GM12878 (cell line): Measurements from ENCODE around the gene ZMIZ1. TPM values are rescaled to one million over a fixed set of nuclear protein-coding genes. Genes with fewer than 3 reads are reported as not detected.
A peak's percentile ranks its signal among the peaks of the same experiment; 100 is the strongest.

Source experiments
- BACH1 ChIP-seq: fragments of 450-650 bp; IDR thresholded peaks from 2 replicates; pipeline ENCODE4 v1.6.1; 2017; ENCODE audit warnings: mild to moderate bottlenecking, borderline replicate concordance
- CBX3 ChIP-seq: fragments of 200-600 bp; sonication (generic); IDR thresholded peaks from 2 replicates; pipeline ENCODE4 v1.6.1; 2016; ENCODE audit warnings: low read depth, borderline replicate concordance
- CBX5 ChIP-seq: sonication (generic); IDR thresholded peaks from 2 replicates; pipeline ENCODE4 v1.6.1; 2016; ENCODE audit warnings: low read depth, moderate library complexity, mild to moderate bottlenecking, inconsistent platforms
- CREM ChIP-seq: IDR thresholded peaks from 2 replicates; pipeline ENCODE4 v1.6.1; 2014; ENCODE audit warnings: antibody characterized with exemption, low read depth
- KDM1A ChIP-seq: fragments of 200-600 bp; sonication (generic); IDR thresholded peaks from 2 replicates; pipeline ENCODE4 v1.6.1; 2016; ENCODE audit warnings: borderline replicate concordance
- MTA3 ChIP-seq: IDR thresholded peaks from 2 replicates; pipeline ENCODE4 v1.6.1; 2012; ENCODE audit warnings: low read length, inconsistent platforms, borderline replicate concordance
- NR2F1 ChIP-seq: fragments of 450-650 bp; conservative IDR thresholded peaks from 2 replicates; pipeline ENCODE4 v1.6.1; 2017; ENCODE audit warnings: mild to moderate bottlenecking
- NRF1 ChIP-seq: conservative IDR thresholded peaks from 2 replicates; pipeline ENCODE4 v1.6.1; 2011; ENCODE audit warnings: mild to moderate bottlenecking, low read depth, low read length, improper control_type of control experiment
- POLR2A ChIP-seq: IDR thresholded peaks from 2 replicates; pipeline ENCODE4 v1.6.1; 2011; ENCODE audit warnings: low read depth, mild to moderate bottlenecking, low read length
- SMAD1 ChIP-seq: fragments of 450-650 bp; IDR thresholded peaks from 2 replicates; pipeline ENCODE4 v1.6.1; 2018; ENCODE audit warnings: mild to moderate bottlenecking, low read depth; ENCODE audit not compliant: partially characterized antibody
- SMAD5 ChIP-seq: IDR thresholded peaks from 2 replicates; pipeline ENCODE4 v1.6.1; 2016; ENCODE audit warnings: antibody characterized with exemption, low read depth
- STAT1 ChIP-seq: fragments of 450-650 bp; conservative IDR thresholded peaks from 2 replicates; pipeline ENCODE4 v1.6.1; 2014; ENCODE audit warnings: antibody characterized with exemption, mild to moderate bottlenecking
- ZNF274 ChIP-seq: IDR thresholded peaks from one replicate; pipeline ENCODE4 v1.8.0; 2011; ENCODE audit not compliant: insufficient read length, insufficient read depth
- polyA plus RNA-seq, 11 experiments: library from polyadenylated mRNA; depleted of rRNA in 4 of 11; unstranded in 6 of 11; stranded (reverse) in 5 of 11; fragments of >200 nt; fragmentation: Nextera tagmentation in 4 of 11; fragmentation: Illumina TruSeq in 1 of 11; extraction: Ambion mirVana in 4 of 11; extraction: Trizol in 1 of 11; gene quantifications; 1 replicate in 1 of 11; 2 replicates in 10 of 11; pipeline versions ENCODE4 v1.2.1 to v1.2.3, GENCODE V29; 2011 to 2016; ENCODE audit warnings: inconsistent platforms in 2 of 11, missing spikeins in 2 of 11, low read depth in 1 of 11
- total RNA-seq, 4 experiments: library from RNA; depleted of rRNA in 3 of 4; stranded (reverse); fragments of >200 nt in 3 of 4; fragmentation: Illumina TruSeq in 1 of 4; extraction: Trizol in 1 of 4; gene quantifications; 2 replicates each; pipeline versions ENCODE4 v1.2.1 to v1.2.3, GENCODE V29; 2013 to 2021
- TF ChIP-seq, protein P1 (sequence below): fragments of 450-650 bp; formaldehyde crosslinking; IDR thresholded peaks from 2 replicates; pipeline ENCODE4 v1.4.0; 2020; ENCODE audit warnings: mild to moderate bottlenecking, moderate library complexity
- TF ChIP-seq, protein P2 (sequence below): fragments of 150-350 bp; IDR thresholded peaks from 2 replicates; pipeline ENCODE4 v1.6.1; 2014; ENCODE audit warnings: mild to moderate bottlenecking, low read depth, low read length
- TF ChIP-seq, protein P3 (sequence below): fragments of 150-350 bp; IDR thresholded peaks from 2 replicates; pipeline ENCODE4 v1.6.1; 2016; ENCODE audit warnings: low read depth, low read length
- TF ChIP-seq, protein P4 (sequence below): fragments of 450-650 bp; IDR thresholded peaks from 2 replicates; pipeline ENCODE4 v1.6.1; 2017; ENCODE audit warnings: borderline replicate concordance
- TF ChIP-seq, protein P5 (sequence below): fragments of 450-650 bp; IDR thresholded peaks from 2 replicates; pipeline ENCODE4 v1.6.1; 2016; ENCODE audit warnings: mild to moderate bottlenecking

The ZMIZ1 gene
- total and polyA plus RNA-seq, 10 of the 15 experiments (the other 5 are each of a cell fraction or from before 2014, with no cell fraction given): 3.1 to 82.3 (median 14.9) TPM

DNA sequence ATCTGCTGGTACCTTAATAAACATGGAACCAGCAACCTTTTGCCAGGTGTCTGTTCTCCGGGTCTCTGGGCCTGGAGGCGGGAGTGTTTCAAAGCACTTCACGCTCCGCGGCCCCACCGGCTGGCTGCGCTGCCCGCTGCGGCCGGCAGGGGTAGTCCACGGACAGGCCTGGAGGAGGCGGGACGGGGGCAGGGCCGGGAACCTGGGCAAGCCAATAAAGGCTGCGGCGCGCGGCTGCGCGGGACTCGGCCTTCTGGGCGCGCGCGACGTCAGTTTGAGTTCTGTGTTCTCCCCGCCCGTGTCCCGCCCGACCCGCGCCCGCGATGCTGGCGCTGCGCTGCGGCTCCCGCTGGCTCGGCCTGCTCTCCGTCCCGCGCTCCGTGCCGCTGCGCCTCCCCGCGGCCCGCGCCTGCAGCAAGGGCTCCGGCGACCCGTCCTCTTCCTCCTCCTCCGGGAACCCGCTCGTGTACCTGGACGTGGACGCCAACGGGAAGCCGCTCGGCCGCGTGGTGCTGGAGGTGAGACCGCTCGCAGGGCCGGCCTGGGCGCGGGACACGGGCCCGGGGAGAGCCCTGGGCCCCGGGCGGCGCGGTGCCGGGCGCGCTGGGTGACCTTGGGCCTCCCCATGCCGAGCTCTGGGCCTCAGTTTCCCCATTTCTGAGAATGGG is 278.6 kb downstream of the ZMIZ1 start, which contains the start of gene PPIF (continued):
- peak; percentile 86; the same call in 1 of the 2 replicates for TF ChIP-seq BACH1
- no peak for TF ChIP-seq KDM1A
- TF ChIP-seq POLR2A: peak; percentile 89
- TF ChIP-seq, protein P1, sequence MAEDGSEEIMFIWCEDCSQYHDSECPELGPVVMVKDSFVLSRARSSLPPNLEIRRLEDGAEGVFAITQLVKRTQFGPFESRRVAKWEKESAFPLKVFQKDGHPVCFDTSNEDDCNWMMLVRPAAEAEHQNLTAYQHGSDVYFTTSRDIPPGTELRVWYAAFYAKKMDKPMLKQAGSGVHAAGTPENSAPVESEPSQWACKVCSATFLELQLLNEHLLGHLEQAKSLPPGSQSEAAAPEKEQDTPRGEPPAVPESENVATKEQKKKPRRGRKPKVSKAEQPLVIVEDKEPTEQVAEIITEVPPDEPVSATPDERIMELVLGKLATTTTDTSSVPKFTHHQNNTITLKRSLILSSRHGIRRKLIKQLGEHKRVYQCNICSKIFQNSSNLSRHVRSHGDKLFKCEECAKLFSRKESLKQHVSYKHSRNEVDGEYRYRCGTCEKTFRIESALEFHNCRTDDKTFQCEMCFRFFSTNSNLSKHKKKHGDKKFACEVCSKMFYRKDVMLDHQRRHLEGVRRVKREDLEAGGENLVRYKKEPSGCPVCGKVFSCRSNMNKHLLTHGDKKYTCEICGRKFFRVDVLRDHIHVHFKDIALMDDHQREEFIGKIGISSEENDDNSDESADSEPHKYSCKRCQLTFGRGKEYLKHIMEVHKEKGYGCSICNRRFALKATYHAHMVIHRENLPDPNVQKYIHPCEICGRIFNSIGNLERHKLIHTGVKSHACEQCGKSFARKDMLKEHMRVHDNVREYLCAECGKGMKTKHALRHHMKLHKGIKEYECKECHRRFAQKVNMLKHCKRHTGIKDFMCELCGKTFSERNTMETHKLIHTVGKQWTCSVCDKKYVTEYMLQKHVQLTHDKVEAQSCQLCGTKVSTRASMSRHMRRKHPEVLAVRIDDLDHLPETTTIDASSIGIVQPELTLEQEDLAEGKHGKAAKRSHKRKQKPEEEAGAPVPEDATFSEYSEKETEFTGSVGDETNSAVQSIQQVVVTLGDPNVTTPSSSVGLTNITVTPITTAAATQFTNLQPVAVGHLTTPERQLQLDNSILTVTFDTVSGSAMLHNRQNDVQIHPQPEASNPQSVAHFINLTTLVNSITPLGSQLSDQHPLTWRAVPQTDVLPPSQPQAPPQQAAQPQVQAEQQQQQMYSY (CRISPR knock-in tag): no peak
- no peak for TF ChIP-seq SMAD1
- TF ChIP-seq, protein P2, sequence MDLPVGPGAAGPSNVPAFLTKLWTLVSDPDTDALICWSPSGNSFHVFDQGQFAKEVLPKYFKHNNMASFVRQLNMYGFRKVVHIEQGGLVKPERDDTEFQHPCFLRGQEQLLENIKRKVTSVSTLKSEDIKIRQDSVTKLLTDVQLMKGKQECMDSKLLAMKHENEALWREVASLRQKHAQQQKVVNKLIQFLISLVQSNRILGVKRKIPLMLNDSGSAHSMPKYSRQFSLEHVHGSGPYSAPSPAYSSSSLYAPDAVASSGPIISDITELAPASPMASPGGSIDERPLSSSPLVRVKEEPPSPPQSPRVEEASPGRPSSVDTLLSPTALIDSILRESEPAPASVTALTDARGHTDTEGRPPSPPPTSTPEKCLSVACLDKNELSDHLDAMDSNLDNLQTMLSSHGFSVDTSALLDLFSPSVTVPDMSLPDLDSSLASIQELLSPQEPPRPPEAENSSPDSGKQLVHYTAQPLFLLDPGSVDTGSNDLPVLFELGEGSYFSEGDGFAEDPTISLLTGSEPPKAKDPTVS: peak; percentile 54; the same call in 1 of the 2 replicates
- peak; percentile 17; the same call in 1 of the 2 replicates for TF ChIP-seq NR2F1
- TF ChIP-seq CBX5: no peak
- TF ChIP-seq, protein P3, sequence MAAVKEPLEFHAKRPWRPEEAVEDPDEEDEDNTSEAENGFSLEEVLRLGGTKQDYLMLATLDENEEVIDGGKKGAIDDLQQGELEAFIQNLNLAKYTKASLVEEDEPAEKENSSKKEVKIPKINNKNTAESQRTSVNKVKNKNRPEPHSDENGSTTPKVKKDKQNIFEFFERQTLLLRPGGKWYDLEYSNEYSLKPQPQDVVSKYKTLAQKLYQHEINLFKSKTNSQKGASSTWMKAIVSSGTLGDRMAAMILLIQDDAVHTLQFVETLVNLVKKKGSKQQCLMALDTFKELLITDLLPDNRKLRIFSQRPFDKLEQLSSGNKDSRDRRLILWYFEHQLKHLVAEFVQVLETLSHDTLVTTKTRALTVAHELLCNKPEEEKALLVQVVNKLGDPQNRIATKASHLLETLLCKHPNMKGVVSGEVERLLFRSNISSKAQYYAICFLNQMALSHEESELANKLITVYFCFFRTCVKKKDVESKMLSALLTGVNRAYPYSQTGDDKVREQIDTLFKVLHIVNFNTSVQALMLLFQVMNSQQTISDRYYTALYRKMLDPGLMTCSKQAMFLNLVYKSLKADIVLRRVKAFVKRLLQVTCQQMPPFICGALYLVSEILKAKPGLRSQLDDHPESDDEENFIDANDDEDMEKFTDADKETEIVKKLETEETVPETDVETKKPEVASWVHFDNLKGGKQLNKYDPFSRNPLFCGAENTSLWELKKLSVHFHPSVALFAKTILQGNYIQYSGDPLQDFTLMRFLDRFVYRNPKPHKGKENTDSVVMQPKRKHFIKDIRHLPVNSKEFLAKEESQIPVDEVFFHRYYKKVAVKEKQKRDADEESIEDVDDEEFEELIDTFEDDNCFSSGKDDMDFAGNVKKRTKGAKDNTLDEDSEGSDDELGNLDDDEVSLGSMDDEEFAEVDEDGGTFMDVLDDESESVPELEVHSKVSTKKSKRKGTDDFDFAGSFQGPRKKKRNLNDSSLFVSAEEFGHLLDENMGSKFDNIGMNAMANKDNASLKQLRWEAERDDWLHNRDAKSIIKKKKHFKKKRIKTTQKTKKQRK: no peak
- TF ChIP-seq CREM: no peak
- TF ChIP-seq, protein P4, sequence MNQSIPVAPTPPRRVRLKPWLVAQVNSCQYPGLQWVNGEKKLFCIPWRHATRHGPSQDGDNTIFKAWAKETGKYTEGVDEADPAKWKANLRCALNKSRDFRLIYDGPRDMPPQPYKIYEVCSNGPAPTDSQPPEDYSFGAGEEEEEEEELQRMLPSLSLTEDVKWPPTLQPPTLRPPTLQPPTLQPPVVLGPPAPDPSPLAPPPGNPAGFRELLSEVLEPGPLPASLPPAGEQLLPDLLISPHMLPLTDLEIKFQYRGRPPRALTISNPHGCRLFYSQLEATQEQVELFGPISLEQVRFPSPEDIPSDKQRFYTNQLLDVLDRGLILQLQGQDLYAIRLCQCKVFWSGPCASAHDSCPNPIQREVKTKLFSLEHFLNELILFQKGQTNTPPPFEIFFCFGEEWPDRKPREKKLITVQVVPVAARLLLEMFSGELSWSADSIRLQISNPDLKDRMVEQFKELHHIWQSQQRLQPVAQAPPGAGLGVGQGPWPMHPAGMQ: no peak
- no peak for TF ChIP-seq ZNF274
- no peak for TF ChIP-seq MTA3
- TF ChIP-seq STAT1: no peak
- no peak for TF ChIP-seq SMAD5
- TF ChIP-seq CBX3: no peak
- TF ChIP-seq NRF1: peak; percentile 60
- TF ChIP-seq, protein P5, sequence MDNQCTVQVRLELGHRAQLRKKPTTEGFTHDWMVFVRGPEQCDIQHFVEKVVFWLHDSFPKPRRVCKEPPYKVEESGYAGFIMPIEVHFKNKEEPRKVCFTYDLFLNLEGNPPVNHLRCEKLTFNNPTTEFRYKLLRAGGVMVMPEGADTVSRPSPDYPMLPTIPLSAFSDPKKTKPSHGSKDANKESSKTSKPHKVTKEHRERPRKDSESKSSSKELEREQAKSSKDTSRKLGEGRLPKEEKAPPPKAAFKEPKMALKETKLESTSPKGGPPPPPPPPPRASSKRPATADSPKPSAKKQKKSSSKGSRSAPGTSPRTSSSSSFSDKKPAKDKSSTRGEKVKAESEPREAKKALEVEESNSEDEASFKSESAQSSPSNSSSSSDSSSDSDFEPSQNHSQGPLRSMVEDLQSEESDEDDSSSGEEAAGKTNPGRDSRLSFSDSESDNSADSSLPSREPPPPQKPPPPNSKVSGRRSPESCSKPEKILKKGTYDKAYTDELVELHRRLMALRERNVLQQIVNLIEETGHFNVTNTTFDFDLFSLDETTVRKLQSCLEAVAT: no peak
